ENCODE measurements around the gene MGLL.
A peak's percentile ranks its signal among the peaks of the same experiment; 100 is the strongest.

MGLL gene

DNA sequence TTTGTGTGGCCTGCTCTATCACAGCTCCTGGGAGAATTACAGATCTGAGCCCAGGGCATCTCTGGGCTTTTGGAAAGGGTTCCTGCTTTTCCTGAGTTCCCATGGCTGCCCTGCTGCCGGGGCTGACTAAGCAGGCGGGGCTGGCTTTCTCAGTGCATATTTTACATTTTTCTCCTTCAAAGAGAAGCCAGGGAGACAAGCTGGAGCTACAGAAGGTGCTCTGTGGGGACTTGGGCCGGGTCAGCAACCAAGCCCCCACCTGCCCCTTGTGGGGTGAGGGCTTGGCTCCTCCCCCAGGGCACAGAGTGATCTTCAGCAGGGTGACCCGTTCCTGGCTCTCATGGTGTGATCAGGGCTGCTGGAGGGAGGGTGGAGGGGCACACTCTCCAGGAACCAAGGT lies 132.2 kb downstream of the MGLL start:
- Histone ChIP-seq H3K79me1 (ENCODE audit: low read length) (peaks cover 15% of the 10 kb centered on the region), H3K4me2 (ENCODE audit: low read length) (peak overlapping the region; percentile 5), H4K91ac (ENCODE audit: low read depth, low read length) (peak overlapping the region; percentile 65), H3K9ac (ENCODE audit: low read length) (no peak overlapping the region), H3K4me3 (ENCODE audit: low read depth, low read length) (no peak overlapping the region), H3K14ac (ENCODE audit: low read length) (peak overlapping the region; percentile 21), H4K12ac (ENCODE audit: low read depth, low read length) (no peak overlapping the region), H3K4ac (ENCODE audit: low read depth, low read length) (no peak overlapping the region), H3K36me3 (ENCODE audit: control insufficient read depth in 1 of 2, insufficient read depth in 2 of 2, low read length in 2 of 2) (no peaks in the 10 kb centered on the region), H2BK5ac (ENCODE audit: low read depth, low read length, poor library complexity) (peak overlapping the region; percentile 43), H3K79me2 (ENCODE audit: control insufficient read depth, insufficient read depth, low read length, poor library complexity) (peaks cover 3% of the 10 kb centered on the region), H2AFZ (ENCODE audit: insufficient read depth, low read length, poor library complexity) (no peak overlapping the region), H3K4me1 (ENCODE audit: control insufficient read depth in 1 of 2, insufficient read depth in 2 of 2, low read length in 2 of 2) (peaks cover 13 to 28% of the 10 kb centered on the region in 2 experiments), H3K23ac (ENCODE audit: low read length) (no peak overlapping the region), H2AK5ac (ENCODE audit: low read length) (peak overlapping the region; percentile 38), H2BK12ac (ENCODE audit: low read length) (peak overlapping the region; percentile 14), H3K9me3 (ENCODE audit: insufficient read depth, low read depth, low read length) (peaks cover 2% of the 10 kb centered on the region), H2BK120ac (ENCODE audit: insufficient read depth, low read length, poor library complexity) (peak overlapping the region; percentile 43), H3K27ac (ENCODE audit: low read depth, low read length) (peak overlapping the region; percentile 74), H4K8ac (ENCODE audit: low read depth, low read length) (peak overlapping the region; percentile 39), H3K27me3 (ENCODE audit: insufficient read depth, low read length) (no peaks in the 10 kb centered on the region), H3K18ac (ENCODE audit: low read length) (peak overlapping the region; percentile 20)
- peak; percentile 35 to 67 for DNase-seq
- no CpG with 5 or more reads among the region's 4 CpGs for WGBS (ENCODE audit: extremely low coverage, insufficient coverage, insufficient read length)

DNA sequence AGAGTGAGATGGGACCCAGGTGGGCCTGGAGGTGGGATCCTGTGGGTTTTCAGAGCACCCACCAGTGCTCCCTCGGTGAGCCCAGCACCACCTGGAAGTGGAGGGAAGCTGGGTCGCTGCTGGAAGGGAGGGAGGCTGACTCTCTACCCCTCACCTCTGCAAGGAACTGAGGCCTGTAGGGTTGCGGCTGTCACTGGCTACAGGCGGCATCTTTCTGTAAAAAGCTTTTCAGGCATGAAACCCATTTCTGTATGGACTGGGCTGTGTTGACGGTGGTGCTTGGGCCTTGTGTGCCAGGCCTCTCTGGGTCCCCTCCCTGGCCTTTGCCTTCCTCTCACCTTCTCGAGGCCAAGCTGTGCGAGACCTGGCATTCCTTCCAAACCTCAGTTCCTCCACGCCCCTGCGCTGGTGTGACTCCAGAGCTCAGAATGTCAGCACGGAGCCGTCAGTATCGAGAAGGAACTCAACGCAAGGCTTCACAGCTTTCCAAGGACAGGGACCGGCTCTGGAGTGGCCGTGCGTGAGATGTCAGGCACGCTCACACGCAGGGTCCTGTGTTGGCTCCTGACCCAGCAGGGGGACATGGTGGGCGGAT lies 133.0 kb downstream of the MGLL start:
- Histone ChIP-seq H2BK12ac (ENCODE audit: low read length) (peak overlapping the region; percentile 91), H3K9ac (ENCODE audit: low read length) (no peak overlapping the region), H3K4me3 (ENCODE audit: low read depth, low read length) (no peak overlapping the region), H3K4me1 (ENCODE audit: control insufficient read depth in 1 of 2, insufficient read depth in 2 of 2, low read length in 2 of 2) (peaks cover 13 to 28% of the 10 kb centered on the region in 2 experiments), H3K27ac (ENCODE audit: low read depth, low read length) (peak overlapping the region; percentile 29), H2AK5ac (ENCODE audit: low read length) (peak overlapping the region; percentile 95), H3K36me3 (ENCODE audit: control insufficient read depth in 1 of 2, insufficient read depth in 2 of 2, low read length in 2 of 2) (no peaks in the 10 kb centered on the region), H3K27me3 (ENCODE audit: insufficient read depth, low read length) (no peaks in the 10 kb centered on the region), H4K8ac (ENCODE audit: low read depth, low read length) (peak overlapping the region; percentile 62), H3K4me2 (ENCODE audit: low read length) (no peak overlapping the region), H3K23ac (ENCODE audit: low read length) (no peak overlapping the region), H3K79me1 (ENCODE audit: low read length) (peaks cover 15% of the 10 kb centered on the region), H3K9me3 (ENCODE audit: insufficient read depth, low read depth, low read length) (peaks cover 2% of the 10 kb centered on the region), H4K91ac (ENCODE audit: low read depth, low read length) (peak overlapping the region; percentile 85), H3K14ac (ENCODE audit: low read length) (peak overlapping the region; percentile 83), H3K79me2 (ENCODE audit: control insufficient read depth, insufficient read depth, low read length, poor library complexity) (peaks cover 3% of the 10 kb centered on the region), H2BK5ac (ENCODE audit: low read depth, low read length, poor library complexity) (peak overlapping the region; percentile 33), H3K4ac (ENCODE audit: low read depth, low read length) (peak overlapping the region; percentile 34), H4K12ac (ENCODE audit: low read depth, low read length) (peak overlapping the region; percentile 31), H3K18ac (ENCODE audit: low read length) (peak overlapping the region; percentile 92), H2BK120ac (ENCODE audit: insufficient read depth, low read length, poor library complexity) (peak overlapping the region; percentile 81), H2AFZ (ENCODE audit: insufficient read depth, low read length, poor library complexity) (peak overlapping the region; percentile 35)
- DNase-seq: no peak
- no CpG with 5 or more reads among the region's 19 CpGs for WGBS (ENCODE audit: extremely low coverage, insufficient coverage, insufficient read length)

DNA sequence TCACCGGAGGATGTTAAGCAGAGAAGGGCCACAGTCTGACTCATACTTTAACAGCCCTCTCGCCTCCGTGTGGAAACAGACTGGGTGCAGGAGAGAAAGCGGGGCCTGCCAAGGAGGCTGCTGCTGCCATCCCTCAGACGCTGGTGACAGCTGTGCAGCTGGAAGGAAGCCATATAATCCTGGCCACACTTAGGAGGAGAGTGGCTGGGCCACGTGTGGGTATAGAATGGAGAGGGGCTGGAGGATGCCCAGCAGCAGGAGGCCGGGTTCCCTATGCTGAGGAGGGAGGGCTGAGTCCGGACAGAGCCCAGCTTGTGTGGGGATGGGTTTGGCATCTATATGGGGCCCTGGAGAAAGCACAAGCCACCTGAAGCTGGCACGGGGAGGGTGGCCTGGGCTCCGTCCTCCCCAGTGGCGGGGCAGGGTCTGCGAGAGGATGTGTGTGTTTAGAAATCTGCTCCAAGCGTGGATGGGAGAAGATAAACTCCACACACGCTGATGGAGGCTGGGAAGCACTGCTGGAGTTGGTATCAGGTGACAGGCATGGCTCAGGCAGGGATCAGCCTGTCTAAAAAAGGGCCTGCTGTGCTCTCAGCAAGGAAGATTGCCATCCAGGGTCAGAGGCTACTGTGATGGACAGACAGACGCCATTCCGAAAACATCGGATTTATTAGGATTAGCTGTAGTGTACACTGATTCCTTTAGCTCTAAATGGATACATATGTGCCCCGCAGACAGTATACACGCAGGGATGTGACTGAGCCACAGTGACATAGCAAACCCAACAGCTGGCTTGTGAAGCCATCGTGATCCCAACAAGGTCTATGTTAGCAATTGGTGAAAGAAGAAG lies 133.7 kb downstream of the MGLL start:
- no peak overlapping the region for H3K27ac ChIP-seq (ENCODE audit: low read depth, low read length)
- no peak for DNase-seq
- H3K4me3 ChIP-seq (ENCODE audit: low read depth, low read length): no peak overlapping the region
- no peak overlapping the region for H4K12ac ChIP-seq (ENCODE audit: low read depth, low read length)
- H3K4me2 ChIP-seq (ENCODE audit: low read length): no peak overlapping the region
- no peaks in the 10 kb centered on the region for H3K27me3 ChIP-seq (ENCODE audit: insufficient read depth, low read length)
- H2AFZ ChIP-seq (ENCODE audit: insufficient read depth, low read length, poor library complexity): no peak overlapping the region
- no peak overlapping the region for H2BK120ac ChIP-seq (ENCODE audit: insufficient read depth, low read length, poor library complexity)
- no peak overlapping the region for H4K8ac ChIP-seq (ENCODE audit: low read depth, low read length)
- H3K23ac ChIP-seq (ENCODE audit: low read length): no peak overlapping the region
- H3K36me3 ChIP-seq (ENCODE audit: control insufficient read depth in 1 of 2, insufficient read depth in 2 of 2, low read length in 2 of 2): no peaks in the 10 kb centered on the region
- peaks cover 3% of the 10 kb centered on the region for H3K79me2 ChIP-seq (ENCODE audit: control insufficient read depth, insufficient read depth, low read length, poor library complexity)
- no peak overlapping the region for H3K14ac ChIP-seq (ENCODE audit: low read length)
- peak overlapping the region; percentile 85 for H4K91ac ChIP-seq (ENCODE audit: low read depth, low read length)
- no CpG with 5 or more reads among the region's 20 CpGs for WGBS (ENCODE audit: extremely low coverage, insufficient coverage, insufficient read length)
- H3K79me1 ChIP-seq (ENCODE audit: low read length): peaks cover 15% of the 10 kb centered on the region
- no peak overlapping the region for H3K4ac ChIP-seq (ENCODE audit: low read depth, low read length)
- H3K9me3 ChIP-seq (ENCODE audit: insufficient read depth, low read depth, low read length): peaks cover 2% of the 10 kb centered on the region
- peak overlapping the region; percentile 33 for H2BK12ac ChIP-seq (ENCODE audit: low read length)
- peaks cover 13 to 28% of the 10 kb centered on the region in 2 experiments for H3K4me1 ChIP-seq (ENCODE audit: control insufficient read depth in 1 of 2, insufficient read depth in 2 of 2, low read length in 2 of 2)
- no peak overlapping the region for H3K9ac ChIP-seq (ENCODE audit: low read length)
- no peak overlapping the region for H2AK5ac ChIP-seq (ENCODE audit: low read length)
- no peak overlapping the region for H2BK5ac ChIP-seq (ENCODE audit: low read depth, low read length, poor library complexity)
- H3K18ac ChIP-seq (ENCODE audit: low read length): no peak overlapping the region

DNA sequence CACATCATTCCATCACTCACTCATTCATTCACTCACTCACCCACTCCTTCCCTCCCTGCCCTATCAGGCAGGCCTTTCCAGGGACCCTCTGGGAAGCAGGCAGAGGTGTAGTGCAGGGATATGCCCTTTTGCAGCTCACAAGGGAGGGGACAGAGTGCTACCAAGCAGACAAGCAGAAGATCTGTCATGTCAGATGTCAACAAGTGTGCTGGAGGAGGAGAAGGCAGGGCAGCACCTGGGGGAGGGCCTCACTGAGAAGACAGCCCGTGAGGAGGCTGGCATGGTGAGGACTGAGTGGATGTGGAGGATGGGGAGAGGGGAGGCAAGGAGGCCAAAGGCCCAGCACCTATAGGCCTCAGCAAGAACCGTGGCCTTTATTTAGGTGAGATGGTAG lies 134.3 kb downstream of the MGLL start:
- no peaks in the 10 kb centered on the region for H3K36me3 ChIP-seq (ENCODE audit: control insufficient read depth in 1 of 2, insufficient read depth in 2 of 2, low read length in 2 of 2)
- H2BK120ac ChIP-seq (ENCODE audit: insufficient read depth, low read length, poor library complexity): no peak overlapping the region
- H3K9ac ChIP-seq (ENCODE audit: low read length): no peak overlapping the region
- H3K27ac ChIP-seq (ENCODE audit: low read depth, low read length): no peak overlapping the region
- no peak overlapping the region for H2BK12ac ChIP-seq (ENCODE audit: low read length)
- peaks cover 15% of the 10 kb centered on the region for H3K79me1 ChIP-seq (ENCODE audit: low read length)
- no peak overlapping the region for H3K4me3 ChIP-seq (ENCODE audit: low read depth, low read length)
- DNase-seq: no peak
- H4K8ac ChIP-seq (ENCODE audit: low read depth, low read length): no peak overlapping the region
- H3K4me1 ChIP-seq (ENCODE audit: control insufficient read depth in 1 of 2, insufficient read depth in 2 of 2, low read length in 2 of 2): peaks cover 13 to 28% of the 10 kb centered on the region in 2 experiments
- H2AFZ ChIP-seq (ENCODE audit: insufficient read depth, low read length, poor library complexity): no peak overlapping the region
- H3K79me2 ChIP-seq (ENCODE audit: control insufficient read depth, insufficient read depth, low read length, poor library complexity): peaks cover 3% of the 10 kb centered on the region
- no peak overlapping the region for H3K18ac ChIP-seq (ENCODE audit: low read length)
- no peak overlapping the region for H2BK5ac ChIP-seq (ENCODE audit: low read depth, low read length, poor library complexity)
- H3K9me3 ChIP-seq (ENCODE audit: insufficient read depth, low read depth, low read length): peaks cover 2% of the 10 kb centered on the region
- H3K14ac ChIP-seq (ENCODE audit: low read length): peak overlapping the region; percentile 1
- H3K4me2 ChIP-seq (ENCODE audit: low read length): no peak overlapping the region
- no CpG with 5 or more reads among the region's 2 CpGs for WGBS (ENCODE audit: extremely low coverage, insufficient coverage, insufficient read length)
- H3K23ac ChIP-seq (ENCODE audit: low read length): no peak overlapping the region
- H4K91ac ChIP-seq (ENCODE audit: low read depth, low read length): no peak overlapping the region
- H4K12ac ChIP-seq (ENCODE audit: low read depth, low read length): no peak overlapping the region
- H2AK5ac ChIP-seq (ENCODE audit: low read length): no peak overlapping the region
- no peaks in the 10 kb centered on the region for H3K27me3 ChIP-seq (ENCODE audit: insufficient read depth, low read length)
- no peak overlapping the region for H3K4ac ChIP-seq (ENCODE audit: low read depth, low read length)

All from trophoblast cell (in vitro differentiated cells and primary cell).